HG03342 (cell line): ENCODE results near the gene SMAD4.
"Not testable (repeated sequence)": the region's sequence is repeated elsewhere in the genome, so short reads cannot be mapped to it uniquely, and the experiment has no call there.

Experiments used
- ATAC-seq: cut with Tn5 transposase; IDR thresholded peaks from one replicate; pipeline ENCODE4 v1.9.1; 2021; ENCODE audit warnings: mild to moderate bottlenecking, moderate library complexity; ENCODE audit not compliant: unreplicated experiment

Gene SMAD4

GRCh38 chr18:51108330-51108729, 78.3 kb downstream of the SMAD4 start:
- no peak for ATAC-seq

- ATAC-seq, result peak; percentile 82
Observed at GRCh38 chr18:51110073-51110797, 80.2 kb downstream of the SMAD4 start.

GRCh38 chr18:51111633-51112355, 81.8 kb downstream of the SMAD4 start:
- ATAC-seq, result not testable (repeated sequence)

GRCh38 chr18:51116996-51117395, 87.0 kb downstream of the SMAD4 start:
- not testable (repeated sequence) for ATAC-seq

- not testable (repeated sequence) for ATAC-seq
Observed at GRCh38 chr18:51119561-51119960, 89.5 kb downstream of the SMAD4 start.

DNA sequence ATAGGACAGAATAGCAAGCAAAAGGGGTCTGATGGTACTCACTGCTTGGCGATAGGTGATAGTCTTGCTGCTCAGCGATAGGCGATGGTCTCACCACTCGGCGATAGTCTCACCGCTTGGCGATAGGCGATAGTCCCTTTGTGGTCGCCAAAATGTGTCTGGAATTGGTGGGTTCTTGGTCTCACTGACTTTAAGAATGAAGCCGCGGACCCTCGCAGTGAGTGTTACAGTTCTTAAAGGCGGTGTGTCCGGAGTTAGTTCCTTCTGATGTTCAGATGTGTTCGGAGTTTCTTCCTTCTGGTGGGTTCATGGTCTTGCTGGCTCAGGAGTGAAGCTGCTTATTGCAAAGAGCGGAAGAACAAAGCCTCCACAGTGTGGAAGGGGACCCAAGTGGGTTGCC, 90.0 kb downstream of the SMAD4 start:
- not testable (repeated sequence) for ATAC-seq

DNA sequence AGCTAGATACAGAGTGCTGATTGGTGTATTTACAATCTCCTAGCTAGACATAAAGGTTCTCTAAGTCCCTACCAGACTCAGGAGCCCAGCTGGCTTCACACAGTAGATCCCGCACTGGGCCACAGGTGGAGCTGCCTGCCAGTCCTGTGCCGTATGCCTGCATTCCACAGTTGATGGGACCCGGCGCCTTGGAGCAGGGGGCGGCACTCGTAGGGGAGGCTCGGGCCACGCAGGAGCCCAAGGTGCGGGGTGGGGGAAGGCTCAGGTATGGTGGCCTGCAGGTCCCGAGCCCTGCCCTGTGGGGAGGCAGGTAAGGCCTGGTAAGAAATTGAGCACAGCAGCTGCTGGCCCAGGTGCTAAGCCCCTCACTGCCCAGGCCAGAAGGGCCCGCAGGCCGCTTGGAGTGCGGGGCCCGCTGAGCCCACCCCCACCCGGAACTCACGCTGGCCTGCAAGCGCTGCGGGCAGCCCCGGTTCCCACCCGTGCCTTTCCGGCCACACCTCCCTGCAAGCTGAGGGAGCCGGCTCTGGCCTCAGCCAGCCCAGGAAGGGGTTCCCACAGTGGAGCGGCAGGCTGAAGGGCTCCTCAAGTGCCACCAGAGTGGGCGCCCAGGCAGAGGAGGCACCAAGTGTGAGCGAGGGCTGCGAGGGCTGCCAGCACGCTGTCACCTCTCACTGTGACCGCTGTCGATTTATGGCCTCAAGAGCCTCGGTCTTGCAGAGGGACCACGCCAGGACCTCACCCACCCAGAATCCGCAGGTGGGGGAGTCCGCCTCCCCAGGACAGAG, 91.0 kb downstream of the SMAD4 start:
- ATAC-seq, result no peak

DNA sequence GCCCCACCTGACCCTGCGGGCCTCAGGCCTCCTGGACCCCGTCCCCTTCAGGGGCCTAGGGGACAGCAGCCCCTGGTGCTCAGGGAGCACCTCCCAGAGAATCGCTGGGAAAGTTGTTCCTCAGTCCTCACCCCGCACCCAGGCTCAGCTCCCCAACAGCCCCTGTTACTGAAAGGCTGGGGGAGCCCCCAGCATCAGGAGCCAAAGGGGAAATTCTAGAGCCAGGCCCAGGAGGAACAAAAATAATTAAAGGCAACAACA, 91.5 kb downstream of the SMAD4 start:
- ATAC-seq, result no peak

DNA sequence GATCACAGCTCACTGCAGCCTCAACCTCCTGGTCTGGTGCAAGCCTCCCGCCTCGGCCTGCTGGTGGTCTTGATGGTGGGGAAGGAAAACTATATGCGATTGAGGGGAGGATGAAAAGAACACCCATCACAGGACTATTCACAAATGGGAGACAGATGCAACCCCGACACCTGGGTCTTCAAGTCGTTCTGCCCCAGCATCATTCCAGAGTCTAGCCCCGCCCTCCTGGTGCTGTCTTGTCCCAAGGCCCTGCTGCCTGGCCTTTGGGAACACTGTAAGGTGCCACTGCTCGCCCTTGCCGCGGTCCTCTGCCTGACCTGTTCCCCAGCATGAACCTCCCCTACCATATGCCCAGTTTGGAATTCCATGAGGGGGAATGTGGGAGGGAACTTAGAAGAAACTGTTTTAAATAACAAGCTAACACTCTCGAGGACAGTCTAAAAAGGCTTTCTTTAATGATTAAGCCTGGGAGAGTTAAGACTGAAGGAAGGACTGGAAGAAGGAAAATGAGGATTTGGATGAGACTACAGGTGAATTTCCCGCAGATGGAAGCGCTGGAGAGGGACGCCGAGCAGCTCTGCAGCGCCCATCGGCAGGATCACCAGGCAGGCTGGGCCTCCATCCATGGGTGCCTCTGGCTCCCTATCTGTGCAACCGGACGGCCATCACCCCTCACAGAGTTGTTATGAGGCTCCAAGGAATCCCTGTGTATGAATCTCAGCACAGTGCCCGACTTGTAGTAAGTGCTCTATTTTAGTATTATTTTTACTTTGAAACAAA, 92.4 kb downstream of the SMAD4 start:
- ATAC-seq, result no peak

GRCh38 chr18:51123046-51123395, 93.0 kb downstream of the SMAD4 start:
- ATAC-seq, result no peak

GRCh38 chr18:51123481-51123880, 93.5 kb downstream of the SMAD4 start:
- ATAC-seq, result no peak

- no peak for ATAC-seq
Observed at GRCh38 chr18:51123936-51124486, 94.0 kb downstream of the SMAD4 start.

GRCh38 chr18:51125976-51126375, 96.0 kb downstream of the SMAD4 start:
- no peak for ATAC-seq

DNA sequence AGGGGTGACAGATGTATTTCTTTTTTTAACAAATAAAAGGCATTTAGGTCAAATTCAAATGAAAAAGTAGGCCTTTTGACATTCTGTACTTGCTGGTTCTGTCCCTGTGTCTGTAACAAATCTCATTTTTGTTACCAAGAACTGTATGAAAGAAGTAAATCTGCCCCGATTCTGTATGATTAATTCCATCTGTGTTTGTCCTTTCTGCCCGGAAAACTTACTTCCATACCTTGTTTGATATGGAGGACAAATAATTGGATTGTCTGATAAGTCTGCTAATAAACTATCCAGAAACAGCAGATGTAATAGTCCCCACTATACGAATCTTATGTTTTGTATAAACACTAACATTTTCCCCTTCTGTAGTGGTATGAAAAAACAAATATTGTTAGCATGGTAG, 97.7 kb downstream of the SMAD4 start:
- ATAC-seq, result no peak

GRCh38 chr18:51128533-51128932, 98.5 kb downstream of the SMAD4 start:
- ATAC-seq, result no peak

DNA sequence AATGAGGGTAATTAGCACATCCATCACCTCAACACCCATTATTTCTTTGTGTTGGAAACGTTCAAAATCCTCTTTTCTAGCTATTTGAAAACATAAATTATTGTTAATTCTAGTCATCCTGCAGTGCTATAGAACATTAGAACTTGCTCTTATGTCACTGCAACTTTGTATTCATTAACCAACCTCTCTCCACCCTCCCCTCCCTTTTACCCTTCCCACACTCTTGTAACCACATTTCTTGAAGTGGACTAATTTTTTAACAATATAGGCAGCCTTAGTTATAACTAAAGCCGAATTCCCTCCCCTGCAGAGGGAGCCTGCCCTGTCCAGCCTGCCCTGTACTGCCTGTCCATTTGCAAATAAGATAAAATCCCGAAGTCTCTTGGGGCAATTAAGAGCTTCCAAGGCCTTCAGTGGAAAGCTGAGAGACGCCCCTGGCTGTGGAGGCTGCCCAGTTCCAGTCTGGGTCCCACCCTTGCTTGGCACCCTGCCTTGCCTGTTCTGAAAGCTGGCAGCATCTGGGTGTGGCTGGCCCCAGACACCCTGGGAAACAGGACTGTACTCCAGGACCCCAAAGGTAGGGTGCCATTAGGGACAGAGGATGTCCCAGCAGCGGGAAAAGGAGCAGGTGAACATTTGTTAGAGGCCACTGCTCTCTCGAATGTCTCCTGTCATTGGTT, 102.4 kb downstream of the SMAD4 start:
- no peak for ATAC-seq

GRCh38 chr18:51133580-51134160, 103.7 kb downstream of the SMAD4 start:
- no peak for ATAC-seq
